ENCODE data around the gene ASB5.

ASB5 gene

GRCh38 chr4:176189891-176190795, 78.9 kb downstream of the ASB5 start:
- Histone ChIP-seq H3K36me3 (replicated peaks) (no peaks in the 10 kb centered on the region), H3K27me3 (replicated peaks) (no peaks in the 10 kb centered on the region), H3K4me3 (ENCODE audit: low read depth, low read length) (no peak overlapping the region), H3K27ac (no peak overlapping the region)
- DNase-seq, result no peak
- in situ Hi-C loops (cut with HindIII; ENCODE audit: low pct_ligation_motif_present, low sequenced_read_pairs), result no loop called here
- no peak for TF ChIP-seq CTCF (IDR thresholded peaks at IDR 0.05; ENCODE audit: low read depth, low read length, missing control alignments)

- no peak for DNase-seq
- no peak overlapping the region for H3K4me3 ChIP-seq (ENCODE audit: low read depth, low read length)
- no peaks in the 10 kb centered on the region for H3K36me3 ChIP-seq (replicated peaks)
- in situ Hi-C loops (cut with HindIII; ENCODE audit: low pct_ligation_motif_present, low sequenced_read_pairs), result no loop called here
- no peak for TF ChIP-seq CTCF (IDR thresholded peaks at IDR 0.05; ENCODE audit: low read depth, low read length, missing control alignments)
- no peaks in the 10 kb centered on the region for H3K27me3 ChIP-seq (replicated peaks)
- no peak overlapping the region for H3K27ac ChIP-seq
Measured at GRCh38 chr4:176188654-176189053, 80.4 kb downstream of the ASB5 start.

- no peak overlapping the region for H3K4me3 ChIP-seq (ENCODE audit: low read depth, low read length)
- H3K36me3 ChIP-seq (replicated peaks), result no peaks in the 10 kb centered on the region
- TF ChIP-seq CTCF (IDR thresholded peaks at IDR 0.05; ENCODE audit: low read depth, low read length, missing control alignments), result no peak
- H3K27me3 ChIP-seq (replicated peaks), result no peaks in the 10 kb centered on the region
- H3K27ac ChIP-seq, result no peak overlapping the region
- in situ Hi-C loops (cut with HindIII; ENCODE audit: low pct_ligation_motif_present, low sequenced_read_pairs), result no loop called here
- DNase-seq, result no peak
Measured at GRCh38 chr4:176187624-176188023, 81.4 kb downstream of the ASB5 start.

- Histone ChIP-seq H3K27me3 (replicated peaks) (no peaks in the 10 kb centered on the region), H3K27ac (no peak overlapping the region), H3K4me3 (ENCODE audit: low read depth, low read length) (no peak overlapping the region), H3K36me3 (replicated peaks) (no peaks in the 10 kb centered on the region)
- no peak for DNase-seq
- in situ Hi-C loops (cut with HindIII; ENCODE audit: low pct_ligation_motif_present, low sequenced_read_pairs), result no loop called here
- no peak for TF ChIP-seq CTCF (IDR thresholded peaks at IDR 0.05; ENCODE audit: low read depth, low read length, missing control alignments)
Measured at GRCh38 chr4:176186671-176187395, 82.2 kb downstream of the ASB5 start.

- in situ Hi-C loops (cut with HindIII; ENCODE audit: low pct_ligation_motif_present, low sequenced_read_pairs), result no loop called here
- no peak overlapping the region for H3K27ac ChIP-seq
- no peak for TF ChIP-seq CTCF (IDR thresholded peaks at IDR 0.05; ENCODE audit: low read depth, low read length, missing control alignments)
- DNase-seq, result no peak
- H3K4me3 ChIP-seq (ENCODE audit: low read depth, low read length), result no peak overlapping the region
- no peaks in the 10 kb centered on the region for H3K27me3 ChIP-seq (replicated peaks)
- no peaks in the 10 kb centered on the region for H3K36me3 ChIP-seq (replicated peaks)
Measured at GRCh38 chr4:176186067-176186466, 83.0 kb downstream of the ASB5 start.
